Ishikawa (cell line): ENCODE results near the gene DGLUCY.

Source experiments
- CEBPB ChIP-seq: IDR thresholded peaks from 2 replicates; pipeline ENCODE4 v1.6.1; 2012
- CREB1 ChIP-seq: IDR thresholded peaks from 2 replicates; pipeline ENCODE4 v1.6.1; 2012; ENCODE audit warnings: low read depth
- EGR1 ChIP-seq: IDR thresholded peaks from 2 replicates; pipeline ENCODE4 v1.6.1; 2012
- EP300 ChIP-seq: IDR thresholded peaks from 2 replicates; pipeline ENCODE4 v1.6.1; 2012; ENCODE audit warnings: borderline replicate concordance
- FOXM1 ChIP-seq: IDR thresholded peaks from 2 replicates; pipeline ENCODE4 v1.6.1; 2012; ENCODE audit warnings: low read depth, borderline replicate concordance
- NFIC ChIP-seq: IDR thresholded peaks from 2 replicates; pipeline ENCODE4 v1.6.1; 2012
- RAD21 ChIP-seq: IDR thresholded peaks from 2 replicates; pipeline ENCODE4 v1.6.1; 2012; ENCODE audit warnings: low read depth
- TAF1 ChIP-seq: IDR thresholded peaks from 2 replicates; pipeline ENCODE4 v1.6.1; 2012; ENCODE audit warnings: low read depth, mild to moderate bottlenecking
- TCF12 ChIP-seq: IDR thresholded peaks from 2 replicates; pipeline ENCODE4 v1.6.1; 2012; ENCODE audit warnings: low read depth
- TEAD4 ChIP-seq: IDR thresholded peaks from 2 replicates; pipeline ENCODE4 v1.6.1; 2012
- YY1 ChIP-seq: IDR thresholded peaks from 2 replicates; pipeline ENCODE4 v1.6.1; 2012; ENCODE audit warnings: low read depth
- ZBTB7A ChIP-seq: IDR thresholded peaks from 2 replicates; pipeline ENCODE4 v1.6.1; 2012; ENCODE audit warnings: low read depth
- TF ChIP-seq, protein P1 (sequence below): IDR thresholded peaks from 2 replicates; pipeline ENCODE4 v1.6.1; 2012; ENCODE audit warnings: low read depth, mild to moderate bottlenecking
- TF ChIP-seq, protein P2 (sequence below): IDR thresholded peaks from 2 replicates; pipeline ENCODE4 v1.6.1; 2012
- TF ChIP-seq, protein P3 (sequence below): IDR thresholded peaks from 2 replicates; pipeline ENCODE4 v1.6.1; 2012

Gene DGLUCY

DNA sequence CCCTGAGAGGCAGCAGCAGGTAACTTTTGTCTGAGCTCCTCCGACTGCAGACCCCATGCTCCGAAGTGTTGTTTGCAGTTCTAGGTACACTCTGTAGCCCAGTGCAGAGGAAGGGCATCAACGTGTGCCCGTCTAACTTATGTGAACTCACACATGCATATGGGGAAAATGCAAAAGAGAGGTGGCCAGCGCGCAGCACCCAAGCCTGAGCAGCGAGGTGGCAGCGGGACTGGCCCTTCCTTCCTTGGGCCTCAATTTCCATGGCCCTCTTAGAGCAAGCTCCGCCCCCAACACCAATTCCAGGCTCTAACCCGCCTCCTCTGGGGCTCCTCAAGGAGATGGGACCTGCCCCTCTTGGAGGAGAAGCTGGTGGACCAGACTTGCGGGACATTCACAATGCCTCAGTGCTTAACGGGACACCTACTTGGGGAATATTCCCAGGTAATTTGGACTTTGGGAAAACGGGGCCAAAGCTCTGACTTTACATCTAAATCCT, 102.9 kb downstream of the DGLUCY start:
- TF ChIP-seq, protein P1, sequence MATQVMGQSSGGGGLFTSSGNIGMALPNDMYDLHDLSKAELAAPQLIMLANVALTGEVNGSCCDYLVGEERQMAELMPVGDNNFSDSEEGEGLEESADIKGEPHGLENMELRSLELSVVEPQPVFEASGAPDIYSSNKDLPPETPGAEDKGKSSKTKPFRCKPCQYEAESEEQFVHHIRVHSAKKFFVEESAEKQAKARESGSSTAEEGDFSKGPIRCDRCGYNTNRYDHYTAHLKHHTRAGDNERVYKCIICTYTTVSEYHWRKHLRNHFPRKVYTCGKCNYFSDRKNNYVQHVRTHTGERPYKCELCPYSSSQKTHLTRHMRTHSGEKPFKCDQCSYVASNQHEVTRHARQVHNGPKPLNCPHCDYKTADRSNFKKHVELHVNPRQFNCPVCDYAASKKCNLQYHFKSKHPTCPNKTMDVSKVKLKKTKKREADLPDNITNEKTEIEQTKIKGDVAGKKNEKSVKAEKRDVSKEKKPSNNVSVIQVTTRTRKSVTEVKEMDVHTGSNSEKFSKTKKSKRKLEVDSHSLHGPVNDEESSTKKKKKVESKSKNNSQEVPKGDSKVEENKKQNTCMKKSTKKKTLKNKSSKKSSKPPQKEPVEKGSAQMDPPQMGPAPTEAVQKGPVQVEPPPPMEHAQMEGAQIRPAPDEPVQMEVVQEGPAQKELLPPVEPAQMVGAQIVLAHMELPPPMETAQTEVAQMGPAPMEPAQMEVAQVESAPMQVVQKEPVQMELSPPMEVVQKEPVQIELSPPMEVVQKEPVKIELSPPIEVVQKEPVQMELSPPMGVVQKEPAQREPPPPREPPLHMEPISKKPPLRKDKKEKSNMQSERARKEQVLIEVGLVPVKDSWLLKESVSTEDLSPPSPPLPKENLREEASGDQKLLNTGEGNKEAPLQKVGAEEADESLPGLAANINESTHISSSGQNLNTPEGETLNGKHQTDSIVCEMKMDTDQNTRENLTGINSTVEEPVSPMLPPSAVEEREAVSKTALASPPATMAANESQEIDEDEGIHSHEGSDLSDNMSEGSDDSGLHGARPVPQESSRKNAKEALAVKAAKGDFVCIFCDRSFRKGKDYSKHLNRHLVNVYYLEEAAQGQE: no peak
- TF ChIP-seq NFIC (no peak), TEAD4 (no peak), YY1 (no peak), EP300 (no peak), RAD21 (no peak), EGR1 (no peak), TCF12 (no peak), CREB1 (no peak)
- TF ChIP-seq, protein P2, sequence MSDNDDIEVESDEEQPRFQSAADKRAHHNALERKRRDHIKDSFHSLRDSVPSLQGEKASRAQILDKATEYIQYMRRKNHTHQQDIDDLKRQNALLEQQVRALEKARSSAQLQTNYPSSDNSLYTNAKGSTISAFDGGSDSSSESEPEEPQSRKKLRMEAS: no peak
- TF ChIP-seq, protein P3, sequence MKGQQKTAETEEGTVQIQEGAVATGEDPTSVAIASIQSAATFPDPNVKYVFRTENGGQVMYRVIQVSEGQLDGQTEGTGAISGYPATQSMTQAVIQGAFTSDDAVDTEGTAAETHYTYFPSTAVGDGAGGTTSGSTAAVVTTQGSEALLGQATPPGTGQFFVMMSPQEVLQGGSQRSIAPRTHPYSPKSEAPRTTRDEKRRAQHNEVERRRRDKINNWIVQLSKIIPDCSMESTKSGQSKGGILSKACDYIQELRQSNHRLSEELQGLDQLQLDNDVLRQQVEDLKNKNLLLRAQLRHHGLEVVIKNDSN: no peak

DNA sequence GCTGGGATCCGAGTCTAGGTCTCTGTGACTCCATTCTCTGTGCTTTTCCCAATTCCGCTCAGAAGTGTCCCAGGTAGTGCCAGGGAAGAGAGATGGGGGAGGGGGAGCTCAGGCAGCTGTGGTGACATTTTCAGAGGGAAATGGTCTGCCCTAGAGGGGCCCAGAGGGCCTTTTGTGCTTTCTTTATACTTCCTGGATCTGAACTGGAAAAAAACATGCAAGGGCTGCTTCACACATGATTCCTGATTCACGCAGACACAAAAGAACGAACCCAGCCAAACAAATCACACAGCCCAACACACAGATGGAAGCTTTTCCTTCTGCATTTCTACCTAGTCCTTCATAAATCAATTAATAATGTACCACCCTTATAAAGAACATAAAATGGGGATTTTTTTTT, 104.1 kb downstream of the DGLUCY start:
- no peak for TF ChIP-seq EP300
- no peak for TF ChIP-seq CEBPB
- TF ChIP-seq, protein P2: no peak
- TF ChIP-seq FOXM1: no peak
- TF ChIP-seq ZBTB7A: no peak
- TF ChIP-seq, protein P3: no peak

DNA sequence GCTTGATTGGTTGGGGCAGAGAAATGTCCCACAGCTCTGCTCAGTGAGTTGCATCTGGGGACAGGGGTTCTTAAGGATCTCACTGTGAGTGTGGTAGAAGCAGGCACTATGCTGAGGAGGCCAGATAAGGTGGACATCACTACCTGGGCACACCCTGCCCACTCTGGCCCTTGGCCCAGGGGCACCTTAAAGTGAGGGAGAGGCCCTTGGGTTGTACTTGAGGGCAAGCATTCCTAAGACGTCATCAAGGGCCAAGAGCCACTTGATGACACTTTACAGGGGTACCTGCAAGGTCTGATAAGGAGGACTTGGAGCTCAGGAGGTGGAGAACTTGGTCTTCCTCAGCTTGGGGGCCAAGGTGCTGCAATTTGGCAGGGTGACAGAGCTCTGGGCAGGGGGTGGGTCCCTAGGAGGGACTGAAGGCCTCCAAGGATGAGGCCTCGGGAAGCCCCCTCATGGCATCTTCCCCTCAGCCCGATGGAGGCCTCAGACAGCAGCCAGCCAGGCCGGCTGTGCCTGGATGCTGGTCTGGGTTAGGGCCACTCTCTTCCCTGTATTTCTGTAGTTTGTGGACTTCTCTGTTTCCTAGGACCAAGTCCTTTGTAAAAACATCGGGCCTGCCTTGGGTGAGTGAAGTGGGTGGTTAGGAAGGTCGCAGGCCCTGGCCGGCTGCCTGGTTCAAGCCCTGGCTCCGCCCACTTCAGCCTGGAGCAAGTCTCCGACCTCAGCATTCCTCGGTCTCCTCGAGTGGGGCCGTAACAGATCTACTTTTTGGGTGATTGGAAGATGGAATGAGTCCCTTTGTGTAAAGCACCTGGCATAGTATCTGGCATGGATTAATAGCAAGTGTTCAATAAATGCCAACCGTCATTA, 105.9 kb downstream of the DGLUCY start:
- no peak for TF ChIP-seq EGR1
- no peak for TF ChIP-seq FOXM1

DNA sequence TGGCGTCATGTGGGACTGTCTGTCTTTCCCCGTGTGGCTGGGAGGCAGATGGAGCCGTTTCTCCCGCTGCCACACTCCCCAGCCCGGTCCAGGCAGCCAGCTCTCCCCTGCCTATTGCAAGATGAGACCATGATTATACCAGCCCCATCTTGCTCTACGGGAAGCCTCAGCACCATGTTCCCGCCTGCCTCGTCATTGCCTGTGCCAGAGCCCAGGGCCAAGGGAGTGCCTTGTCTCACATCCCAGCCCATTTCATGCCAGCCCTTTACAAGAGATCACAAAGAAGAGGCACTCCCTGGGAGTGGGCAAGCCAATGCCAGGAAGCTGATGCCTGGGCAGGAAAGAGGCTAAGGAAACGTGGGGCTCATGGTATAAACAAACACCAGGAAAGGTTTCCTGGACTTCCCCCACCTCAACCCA, 106.7 kb downstream of the DGLUCY start:
- no peak for TF ChIP-seq RAD21
- no peak for TF ChIP-seq EP300
- TF ChIP-seq TEAD4: no peak
- TF ChIP-seq CEBPB: no peak
- TF ChIP-seq TAF1: no peak
- no peak for TF ChIP-seq NFIC
- TF ChIP-seq, protein P1: no peak
- no peak for TF ChIP-seq ZBTB7A
- no peak for TF ChIP-seq TCF12
- TF ChIP-seq CREB1: no peak
- TF ChIP-seq EGR1: no peak
- TF ChIP-seq, protein P2: no peak
- no peak for TF ChIP-seq FOXM1
- no peak for TF ChIP-seq YY1
- TF ChIP-seq, protein P3: no peak

DNA sequence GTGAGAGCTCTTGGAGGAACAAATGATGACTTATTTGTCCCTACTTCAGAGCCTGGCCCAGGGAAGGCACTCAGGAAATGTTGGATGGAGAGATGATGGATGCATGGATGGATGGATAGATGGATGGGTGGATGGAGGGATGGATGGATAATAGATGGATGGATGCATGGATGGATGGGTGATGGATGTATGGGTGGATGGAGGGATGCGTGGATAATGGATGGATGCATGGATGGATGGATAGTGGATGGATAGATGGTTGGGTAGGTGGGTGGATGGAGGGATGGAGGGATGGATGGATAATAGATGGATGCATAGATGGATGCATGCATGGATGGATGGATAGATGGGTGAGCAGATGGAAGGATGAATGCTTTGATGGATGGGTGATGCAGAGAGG, 107.4 kb downstream of the DGLUCY start:
- TF ChIP-seq TAF1 (no peak), NFIC (no peak), TEAD4 (no peak), CEBPB (no peak), YY1 (no peak), EGR1 (no peak), ZBTB7A (no peak), FOXM1 (no peak), CREB1 (no peak), RAD21 (no peak), TCF12 (no peak), EP300 (no peak)
- TF ChIP-seq, protein P2: no peak
- TF ChIP-seq, protein P1: no peak
- TF ChIP-seq, protein P3: no peak
